GM23338 (cell line): ENCODE measurements around the gene STT3B. TPM values are rescaled to one million over a fixed set of nuclear protein-coding genes. Genes with fewer than 3 reads are reported as not detected.

Experiments used
- ATAC-seq: fragments of 200-7000 bp; cut with Tn5 transposase; 3 replicates; pipeline ENCODE4 v1.9.1; 2020
- DNase-seq: peaks from one replicate; pipeline ENCODE4 v3.0.0-alpha.2; 2015; ENCODE audit warnings: low spot score
- H2AFZ ChIP-seq: fragments of 200-600 bp; sonication (generic); 2 replicates; pipeline ENCODE4 v1.8.0; 2016; ENCODE audit warnings: antibody characterized with exemption, mild to moderate bottlenecking, moderate library complexity
- H3F3A ChIP-seq: fragments of 200-600 bp; sonication (generic); replicated peaks from 2 replicates; pipeline ENCODE4 v1.8.0; 2017; ENCODE audit warnings: antibody characterized with exemption, mixed run types, low read depth
- H3K27ac ChIP-seq: fragments of 200-600 bp; sonication (generic); 2 replicates; pipeline ENCODE4 v1.6.1; 2016; ENCODE audit warnings: low read depth
- H3K27me3 ChIP-seq: fragments of 200-600 bp; sonication (generic); 2 replicates; pipeline ENCODE4 v1.8.0; 2016; ENCODE audit warnings: mild to moderate bottlenecking, mixed run types, moderate library complexity; ENCODE audit not compliant: insufficient read depth
- H3K36me3 ChIP-seq: fragments of 200-600 bp; sonication (generic); 2 replicates; pipeline ENCODE4 v1.8.0; 2016; ENCODE audit warnings: mild to moderate bottlenecking; ENCODE audit not compliant: insufficient read depth
- H3K4me1 ChIP-seq: fragments of 200-600 bp; sonication (generic); 2 replicates; pipeline ENCODE4 v1.8.0; 2016; ENCODE audit warnings: mild to moderate bottlenecking, moderate library complexity; ENCODE audit not compliant: insufficient read depth
- H3K4me2 ChIP-seq: fragments of 200-600 bp; sonication (generic); 2 replicates; pipeline ENCODE4 v1.7.1; 2017; ENCODE audit warnings: mixed run types
- H3K4me3 ChIP-seq: fragments of 200-600 bp; sonication (generic); 2 replicates; pipeline ENCODE4 v1.6.1; 2016; ENCODE audit warnings: mixed run types
- H3K79me2 ChIP-seq: fragments of 200-600 bp; sonication (generic); replicated peaks from 2 replicates; pipeline ENCODE4 v1.8.0; 2017; ENCODE audit warnings: mild to moderate bottlenecking; ENCODE audit not compliant: insufficient read depth
- H3K9me2 ChIP-seq: fragments of 200-600 bp; sonication (generic); 2 replicates; pipeline ENCODE4 v1.8.0; 2017; ENCODE audit not compliant: insufficient read depth
- H4K20me1 ChIP-seq: fragments of 200-600 bp; sonication (generic); replicated peaks from 2 replicates; pipeline ENCODE4 v1.8.0; 2017; ENCODE audit warnings: mild to moderate bottlenecking; ENCODE audit not compliant: insufficient read depth
- H3K27ac Mint-ChIP-seq: 2 replicates; pipeline ENCODE4 v1.8.0; 2020; ENCODE audit warnings: inconsistent platforms, mild to moderate bottlenecking, moderate library complexity, mixed read lengths
- H3K27me3 Mint-ChIP-seq: 3 replicates; pipeline ENCODE4 v1.8.0; 2022; ENCODE audit warnings: low read depth, mild to moderate bottlenecking, moderate library complexity, mixed read lengths, inconsistent platforms; ENCODE audit not compliant: insufficient read depth, poor library complexity
- H3K36me3 Mint-ChIP-seq: 3 replicates; pipeline ENCODE4 v1.8.0; 2021; ENCODE audit warnings: low read depth, mild to moderate bottlenecking, inconsistent platforms, moderate library complexity, mixed read lengths
- H3K4me1 Mint-ChIP-seq: 3 replicates; pipeline ENCODE4 v1.8.0; 2020; ENCODE audit warnings: mild to moderate bottlenecking, inconsistent platforms, mixed read lengths
- H3K4me3 Mint-ChIP-seq: 3 replicates; pipeline ENCODE4 v1.8.0; 2021; ENCODE audit warnings: moderate library complexity, mild to moderate bottlenecking, inconsistent platforms, mixed read lengths
- H3K9me3 Mint-ChIP-seq: 3 replicates; pipeline ENCODE4 v1.8.0; 2020; ENCODE audit warnings: moderate library complexity, mild to moderate bottlenecking, inconsistent platforms, mixed read lengths
- CREB1 ChIP-seq: fragments of 250-450 bp; sonication (Bioruptor Pico); IDR thresholded peaks from 2 replicates; pipeline ENCODE4 v1.5.0; 2020; ENCODE audit warnings: low read depth, mild to moderate bottlenecking, moderate library complexity
- CTCF ChIP-seq, 2 experiments: fragments of 200-600 bp in 1 of 2; sonication (generic) in 1 of 2; conservative IDR thresholded peaks; 2 replicates each; pipeline versions ENCODE4 v1.5.1 to v1.6.1; 2016 to 2017; ENCODE audit warnings: antibody characterized with exemption in 2 of 2, low read depth in 2 of 2, mild to moderate bottlenecking in 2 of 2, moderate library complexity in 1 of 2
- ETS1 ChIP-seq: IDR thresholded peaks from 2 replicates; pipeline ENCODE4 v1.6.1; 2016; ENCODE audit warnings: antibody characterized with exemption
- EZH2 ChIP-seq: fragments of 200-600 bp; sonication (generic); IDR thresholded peaks from one replicate; pipeline ENCODE4 v1.8.0; 2017; ENCODE audit warnings: antibody characterized with exemption, mild to moderate bottlenecking, low read depth; ENCODE audit not compliant: unreplicated experiment
- EZH2phosphoT487 ChIP-seq: fragments of 200-600 bp; sonication (generic); IDR thresholded peaks from one replicate; pipeline ENCODE4 v1.8.1; 2018; ENCODE audit warnings: antibody characterized with exemption; ENCODE audit not compliant: unreplicated experiment
- JUNB ChIP-seq: IDR thresholded peaks from one replicate; pipeline ENCODE4 v1.6.1; 2016; ENCODE audit warnings: antibody characterized with exemption; ENCODE audit not compliant: unreplicated experiment
- NANOG ChIP-seq: IDR thresholded peaks from 2 replicates; pipeline ENCODE4 v1.6.1; 2016; ENCODE audit warnings: antibody characterized with exemption, borderline replicate concordance
- POLR2AphosphoS5 ChIP-seq: IDR thresholded peaks from 2 replicates; pipeline ENCODE4 v1.6.1; 2016; ENCODE audit warnings: antibody characterized with exemption, low read depth
- REST ChIP-seq: IDR thresholded peaks from one replicate; pipeline ENCODE4 v1.6.1; 2018; ENCODE audit warnings: antibody characterized with exemption; ENCODE audit not compliant: unreplicated experiment
- STAT1 ChIP-seq: IDR thresholded peaks from one replicate; pipeline ENCODE4 v1.6.1; 2016; ENCODE audit warnings: antibody characterized with exemption; ENCODE audit not compliant: unreplicated experiment
- ZNF331 ChIP-seq: fragments of 250-450 bp; sonication (Bioruptor Pico); IDR thresholded peaks from 2 replicates; pipeline ENCODE4 v1.5.0; 2020; ENCODE audit warnings: low read depth, mild to moderate bottlenecking, moderate library complexity
- polyA plus RNA-seq: library from polyadenylated mRNA; unstranded; fragments of >200 nt; fragmentation: Nextera tagmentation; extraction: Ambion mirVana; gene quantifications from 2 replicates; pipeline ENCODE4 v1.2.1, GENCODE V29; 2016
- total RNA-seq: library from RNA; depleted of rRNA; stranded (reverse); fragments of >200 nt; shearing (Covaris generic); gene quantifications from 2 replicates; pipeline ENCODE4 v1.2.3, GENCODE V29; 2014

STT3B gene
- total and polyA plus RNA-seq, 2 experiments from 2014 or later: 44.1 to 167 TPM

- H4K20me1 ChIP-seq: no peaks in the 10 kb centered on the region
- no peaks in the 10 kb centered on the region for H3K9me2 ChIP-seq
- peaks cover 58% of the 10 kb centered on the region for H3K79me2 ChIP-seq
- peaks cover 27% of the 10 kb centered on the region for H3K36me3 Mint-ChIP-seq
- no peaks in the 10 kb centered on the region for H3K36me3 ChIP-seq
- no peak overlapping the region for H3K27ac Mint-ChIP-seq
- H3K4me1 Mint-ChIP-seq: peaks cover 23% of the 10 kb centered on the region
- no peak overlapping the region for H3K4me2 ChIP-seq
- no peak overlapping the region for H3K4me3 ChIP-seq
- peak; percentile 27 for DNase-seq
- H3K4me1 ChIP-seq: peaks cover 10% of the 10 kb centered on the region
- no peaks in the 10 kb centered on the region for H3K27me3 ChIP-seq
- no peak overlapping the region for H3K27ac ChIP-seq
- TF ChIP-seq CTCF (conservative IDR thresholded peaks at IDR 0.05; ENCODE audit: low read depth in 2 of 2) (peak; percentile 46 to 63), NANOG (no peak)
- no peak for ATAC-seq
- H3K4me3 Mint-ChIP-seq: no peak overlapping the region
- H3F3A ChIP-seq: no peaks in the 10 kb centered on the region
- no peak overlapping the region for H2AFZ ChIP-seq
- H3K27me3 Mint-ChIP-seq: peaks cover 7% of the 10 kb centered on the region
- peaks cover 19% of the 10 kb centered on the region for H3K9me3 Mint-ChIP-seq
Measured at GRCh38 chr3:31610700-31611275, 78.1 kb downstream of the STT3B start.

GRCh38 chr3:31613177-31613576 lies 80.5 kb downstream of the STT3B start:
- no peak overlapping the region for H3K4me2 ChIP-seq
- DNase-seq (no peak), ATAC-seq (no peak)
- peaks cover 25% of the 10 kb centered on the region for H3K4me1 ChIP-seq
- H3K36me3 Mint-ChIP-seq: peaks cover 3% of the 10 kb centered on the region; the same call in 1 of the 3 replicates
- H3K4me3 ChIP-seq: no peak overlapping the region
- no peaks in the 10 kb centered on the region for H4K20me1 ChIP-seq
- peaks cover 7% of the 10 kb centered on the region for H3K27me3 Mint-ChIP-seq
- no peaks in the 10 kb centered on the region for H3K9me2 ChIP-seq
- H3K4me3 Mint-ChIP-seq: no peak overlapping the region
- no peaks in the 10 kb centered on the region for H3K9me3 Mint-ChIP-seq
- H3K27ac ChIP-seq: no peak overlapping the region
- no peaks in the 10 kb centered on the region for H3F3A ChIP-seq
- H3K36me3 ChIP-seq: no peaks in the 10 kb centered on the region
- H2AFZ ChIP-seq: no peak overlapping the region
- H3K27ac Mint-ChIP-seq: no peak overlapping the region; the same call in 1 of the 2 replicates
- H3K79me2 ChIP-seq: peaks cover 48% of the 10 kb centered on the region
- peaks cover 31% of the 10 kb centered on the region for H3K4me1 Mint-ChIP-seq
- H3K27me3 ChIP-seq: no peaks in the 10 kb centered on the region
- TF ChIP-seq ETS1 (no peak), REST (no peak), ZNF331 (CRISPR knock-in tag) (no peak), EZH2 (no peak), EZH2phosphoT487 (no peak), CTCF (conservative IDR thresholded peaks at IDR 0.05; ENCODE audit: low read depth in 2 of 2) (no peak), POLR2AphosphoS5 (no peak), JUNB (no peak), STAT1 (no peak), NANOG (no peak), CREB1 (CRISPR knock-in tag) (no peak)
